Measurements from ENCODE around the gene PSMC6.
"Not testable (repeated sequence)": the region's sequence is repeated elsewhere in the genome, so short reads cannot be mapped to it uniquely, and the experiment has no call there.

Gene PSMC6

DNA sequence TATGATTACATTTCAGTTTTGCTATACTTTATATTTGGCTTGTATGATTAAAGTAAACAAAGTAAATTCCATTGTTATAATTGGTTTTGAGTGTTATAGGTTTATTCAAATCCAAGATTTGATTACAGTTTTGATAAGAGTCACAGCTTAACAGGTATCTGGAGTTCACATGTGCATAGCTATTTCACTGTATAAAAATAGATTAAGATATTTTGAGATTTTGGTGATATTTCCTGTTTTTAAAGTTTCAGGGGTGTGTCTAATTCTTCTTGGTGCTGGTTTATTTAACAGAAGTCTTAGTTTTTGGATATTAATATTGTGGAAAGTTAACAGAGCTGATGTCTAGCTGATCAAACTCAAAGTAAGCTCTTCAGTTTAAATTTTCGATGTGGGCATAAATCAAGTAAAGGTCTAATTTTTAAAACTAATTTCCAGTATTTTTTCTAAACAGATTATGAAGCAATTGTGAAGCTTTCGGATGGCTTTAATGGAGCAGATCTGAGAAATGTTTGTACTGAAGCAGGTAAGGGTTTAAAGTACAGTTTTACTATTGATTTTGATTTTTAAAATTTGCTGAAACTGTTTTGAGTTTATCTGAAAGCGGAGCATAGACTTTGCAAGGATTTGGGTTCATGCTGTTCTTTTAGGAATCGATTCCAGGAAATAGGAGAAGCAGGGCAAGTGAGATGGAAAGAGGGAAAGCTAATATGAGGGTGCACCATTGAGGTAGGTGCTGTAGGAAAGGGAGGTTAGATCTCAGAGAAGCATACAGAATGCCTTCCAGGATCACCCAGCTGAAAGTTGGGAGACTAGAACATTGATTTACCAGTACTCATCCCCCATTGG lies 16.7 kb downstream of the PSMC6 start:
- DNase-seq = no peak

DNA sequence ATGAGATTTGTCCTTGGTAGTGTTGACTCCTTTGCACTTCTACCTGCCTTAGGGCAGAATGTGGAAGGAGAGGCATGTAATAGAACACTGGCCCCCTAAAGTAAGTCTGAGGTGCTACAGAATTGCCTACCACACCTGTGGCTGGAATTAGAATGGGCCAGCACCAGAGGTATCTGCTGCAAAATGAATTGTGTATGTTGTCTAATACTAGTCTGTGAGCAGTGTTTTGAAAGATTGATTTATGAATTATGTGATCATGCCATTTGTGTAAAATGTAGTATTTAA lies 17.3 kb downstream of the PSMC6 start:
- no peak for DNase-seq

DNA sequence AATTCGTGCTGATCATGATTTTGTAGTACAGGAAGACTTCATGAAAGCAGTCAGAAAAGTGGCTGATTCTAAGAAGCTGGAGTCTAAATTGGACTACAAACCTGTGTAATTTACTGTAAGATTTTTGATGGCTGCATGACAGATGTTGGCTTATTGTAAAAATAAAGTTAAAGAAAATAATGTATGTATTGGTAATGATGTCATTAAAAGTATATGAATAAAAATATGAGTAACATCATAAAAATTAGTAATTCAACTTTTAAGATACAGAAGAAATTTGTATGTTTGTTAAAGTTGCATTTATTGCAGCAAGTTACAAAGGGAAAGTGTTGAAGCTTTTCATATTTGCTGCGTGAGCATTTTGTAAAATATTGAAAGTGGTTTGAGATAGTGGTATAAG lies 20.5 kb downstream of the PSMC6 start:
- DNase-seq = not testable (repeated sequence)

DNA sequence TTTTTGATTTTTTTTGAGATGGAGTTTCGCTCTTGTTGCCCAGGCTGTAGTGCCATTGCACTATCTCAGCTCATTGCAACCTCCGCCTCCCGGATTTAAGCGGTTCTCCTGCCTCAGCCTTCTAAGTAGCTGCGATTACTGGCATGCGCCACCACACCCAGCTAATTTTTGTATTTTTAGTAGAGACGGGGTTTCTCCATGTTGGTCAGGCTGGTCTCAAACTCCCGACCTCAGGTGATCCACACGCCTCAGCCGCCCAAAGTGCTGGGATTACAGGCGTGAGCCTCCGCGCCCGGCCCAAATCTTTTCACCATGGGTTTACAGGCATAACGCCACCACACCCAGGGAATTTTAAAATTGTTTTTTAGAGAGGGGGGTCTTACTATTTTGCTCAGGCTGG lies 22.0 kb downstream of the PSMC6 start:
- not testable (repeated sequence) for DNase-seq

DNA sequence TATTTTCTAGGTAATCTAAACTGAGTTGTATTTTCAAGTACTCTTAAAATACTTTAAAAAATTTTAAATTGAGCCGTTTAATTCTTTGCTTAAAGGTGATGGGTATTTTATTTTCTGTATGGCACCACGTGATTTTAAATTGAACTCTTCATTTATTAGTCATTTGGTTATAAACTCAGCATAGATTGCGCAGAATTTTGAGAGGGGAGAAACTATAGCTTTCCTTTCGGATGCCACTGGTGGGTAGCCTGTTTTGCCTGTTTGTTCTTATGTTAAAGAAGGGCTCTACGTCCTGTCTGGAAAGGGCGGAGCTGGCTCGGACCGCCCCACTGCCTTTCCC lies 22.6 kb downstream of the PSMC6 start:
- DNase-seq = no peak

DNA sequence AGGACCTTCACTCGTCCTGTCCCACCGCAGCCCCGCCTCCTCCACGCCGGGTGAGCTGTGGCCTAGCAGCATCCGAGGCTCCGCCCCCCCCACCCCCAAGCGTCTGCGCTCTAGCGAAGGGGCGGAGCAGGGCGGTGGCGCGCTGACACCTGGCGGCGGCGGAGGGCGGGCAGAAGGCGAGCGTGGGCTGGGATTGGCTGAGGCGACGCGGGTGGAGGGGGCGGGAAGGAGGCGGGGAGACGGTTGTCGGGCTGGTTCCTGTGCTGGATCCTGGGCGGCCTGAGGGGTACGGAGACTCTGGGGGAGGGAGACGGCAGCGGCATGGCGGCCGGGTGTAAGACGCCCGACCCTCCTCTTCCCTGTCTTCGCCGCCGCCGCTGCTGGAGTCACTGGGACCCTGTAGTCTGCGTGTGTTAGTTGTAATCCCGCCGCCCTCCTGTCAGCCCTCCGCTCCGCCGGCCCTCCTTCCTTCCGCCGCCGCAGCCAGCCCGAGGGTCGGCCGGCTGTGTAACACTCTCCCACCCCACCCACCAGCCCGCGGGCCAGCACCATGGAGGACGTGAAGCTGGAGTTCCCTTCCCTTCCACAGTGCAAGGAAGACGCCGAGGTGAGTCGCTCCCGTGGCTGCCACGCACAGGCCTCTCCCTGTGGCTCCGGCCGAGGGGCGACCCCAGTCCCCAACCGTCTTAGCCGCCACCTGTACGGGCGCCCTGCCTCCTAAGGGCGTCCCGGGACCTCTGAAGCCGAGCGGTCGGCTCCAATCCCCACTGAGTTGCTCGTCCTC lies 23.1 kb downstream of the PSMC6 start, which contains the start of gene STYX:
Gene STYX (plus strand): TSS at position 242 of the 784 bp plus-strand sequence. CDS start 309 bp downstream, at position 551.
- DNase-seq = peak; percentile 97

DNA sequence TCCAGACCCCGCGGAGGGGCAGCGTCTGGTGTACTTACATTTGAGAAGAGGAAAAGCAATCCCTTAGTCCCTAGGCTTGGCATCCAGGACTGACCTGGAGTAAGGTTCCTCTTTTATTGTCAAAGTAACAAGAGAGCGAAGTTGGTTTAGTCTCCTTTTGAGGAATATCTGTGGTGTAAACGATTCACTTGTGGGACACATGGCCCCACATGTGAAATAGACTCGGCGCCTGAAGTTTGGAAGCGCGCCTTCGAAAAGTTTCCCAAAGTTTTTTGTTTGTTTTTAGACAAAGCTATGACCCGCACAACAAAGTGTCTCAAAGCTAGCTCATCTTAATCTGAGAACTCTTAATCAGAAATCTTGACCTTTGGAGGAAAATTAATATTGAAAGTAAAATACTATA lies 23.7 kb downstream of the PSMC6 start:
- no peak for DNase-seq

DNA sequence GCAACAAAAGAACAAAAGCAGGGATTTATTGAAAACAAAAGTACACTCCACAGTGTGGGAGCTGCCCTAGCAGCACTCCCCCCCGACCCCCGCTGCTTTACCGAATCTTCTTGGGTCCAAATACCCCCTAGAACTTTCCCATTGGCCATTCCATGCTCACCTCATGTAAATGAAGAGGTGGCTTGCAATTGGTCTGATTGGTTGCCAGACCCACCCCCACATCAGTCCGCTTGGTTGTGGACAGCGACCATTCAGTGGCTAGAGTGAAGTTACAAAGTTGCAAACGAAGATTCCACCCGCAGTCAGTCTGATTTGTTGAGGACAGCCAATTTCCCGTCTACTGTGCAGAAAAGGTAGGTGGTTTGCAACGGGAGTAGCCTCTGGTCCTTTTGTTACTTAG lies 26.8 kb downstream of the PSMC6 start:
- no peak for DNase-seq

DNA sequence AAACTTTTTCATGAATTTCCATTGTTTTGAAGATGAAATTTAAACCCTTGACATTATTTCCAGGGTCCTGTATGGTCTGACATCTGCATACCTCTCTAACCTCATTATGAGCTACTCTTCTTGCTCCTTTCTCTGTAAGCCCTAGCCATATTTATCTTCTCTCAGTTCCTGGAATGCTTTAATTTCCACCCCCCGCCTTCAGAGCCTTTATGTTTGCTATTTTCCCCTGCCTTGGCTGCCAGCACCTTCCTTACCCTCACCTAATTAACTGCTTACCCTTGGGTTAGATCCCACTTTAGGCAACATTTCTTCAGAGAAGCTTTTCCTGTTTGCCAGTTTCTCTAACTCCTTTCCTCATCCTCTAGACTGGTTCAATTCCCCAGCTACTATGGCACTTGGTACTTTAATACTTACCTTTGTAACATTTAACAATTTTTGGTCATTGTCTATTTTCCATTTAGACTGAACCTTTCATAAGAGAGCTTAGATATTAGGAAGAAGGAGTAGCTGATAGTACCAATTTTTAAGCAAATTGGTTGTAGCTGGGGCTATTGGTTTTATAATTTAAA lies 29.0 kb downstream of the PSMC6 start:
- DNase-seq = no peak

DNA sequence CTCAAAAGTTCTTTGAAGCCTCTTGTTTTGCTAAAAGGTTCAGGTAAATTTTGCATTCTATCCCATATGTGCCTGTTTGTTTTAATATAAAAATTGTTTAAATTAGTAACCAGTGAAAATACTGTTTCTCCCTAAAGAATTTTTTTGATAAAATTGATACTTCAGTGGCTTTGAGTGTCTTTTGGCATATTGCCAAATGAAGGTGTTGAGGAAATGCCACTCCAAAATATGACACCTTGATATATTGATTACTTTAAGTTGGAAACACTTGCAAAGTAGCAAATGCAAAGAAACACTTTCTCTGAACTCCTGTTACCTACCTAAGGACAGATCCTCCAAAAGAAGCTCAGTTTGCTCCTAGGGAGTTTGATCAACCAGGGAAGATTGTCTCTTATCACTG lies 31.4 kb downstream of the PSMC6 start:
- DNase-seq = no peak

DNA sequence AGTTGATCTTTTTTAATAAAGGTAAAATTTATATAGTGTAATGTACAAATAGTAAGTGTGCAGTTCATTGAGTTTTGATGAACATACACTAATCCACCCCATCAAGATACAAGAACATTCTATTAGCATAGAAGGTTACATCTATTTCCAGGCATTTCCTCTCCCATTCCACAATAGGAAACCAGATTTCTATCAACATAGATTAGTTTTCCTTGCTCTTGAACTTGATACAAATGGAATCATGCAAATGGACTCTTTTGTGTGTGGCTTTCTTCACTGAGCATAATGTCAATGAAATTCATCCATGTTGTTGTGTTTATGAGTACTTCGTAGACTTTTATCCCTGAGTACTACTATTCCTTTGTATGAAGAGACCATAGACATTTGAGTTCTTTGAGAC lies 33.8 kb downstream of the PSMC6 start:
- DNase-seq = no peak

DNA sequence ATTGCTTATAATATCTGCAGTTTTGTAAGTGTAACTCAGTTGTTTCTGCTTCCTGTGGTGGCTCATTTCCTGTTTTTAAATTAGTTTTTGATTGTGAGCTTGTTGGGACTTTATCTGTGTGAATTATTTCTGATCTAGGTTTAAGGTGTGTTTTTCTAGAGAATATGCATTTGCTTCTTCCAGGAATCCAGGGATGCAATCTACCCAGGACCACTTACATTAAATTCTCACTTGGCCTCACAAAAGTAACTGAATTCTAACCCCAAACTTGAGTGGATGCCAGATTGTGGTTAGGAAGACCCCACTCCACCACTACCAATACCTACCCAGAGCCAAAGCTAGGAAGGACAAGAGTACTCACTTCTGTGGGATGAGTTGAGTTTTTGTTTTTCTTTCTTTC lies 34.9 kb downstream of the PSMC6 start:
- DNase-seq = no peak

DNA sequence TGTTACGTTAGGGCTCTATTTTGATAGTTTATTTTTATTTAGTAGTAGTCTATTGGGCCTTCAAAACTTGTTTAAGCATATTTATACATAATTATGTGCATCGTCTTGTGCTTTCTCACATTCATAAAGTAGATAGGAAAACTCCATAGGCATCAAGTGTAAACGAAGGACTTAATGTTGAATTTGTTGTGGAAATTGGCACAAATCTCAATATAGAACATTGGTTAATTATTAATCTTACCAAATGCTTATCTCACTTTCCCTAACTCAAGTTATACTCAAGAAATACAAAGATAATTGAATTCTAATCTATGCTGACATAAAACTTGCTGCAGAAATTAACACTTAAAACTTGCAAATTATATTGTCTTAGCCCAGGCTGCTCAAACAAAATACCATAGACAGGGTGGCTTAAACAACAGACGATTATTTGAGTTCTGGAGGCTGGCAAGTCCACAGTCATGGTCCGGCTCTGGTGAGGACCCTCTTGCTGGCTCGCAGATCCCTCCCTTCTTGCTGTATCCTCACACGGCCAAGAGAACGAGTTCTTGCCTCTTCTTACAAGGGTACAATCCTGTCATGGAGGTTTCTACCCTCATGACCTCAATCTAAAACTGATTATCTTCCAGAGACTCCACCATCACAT lies 41.8 kb downstream of the PSMC6 start:
- no peak for DNase-seq

DNA sequence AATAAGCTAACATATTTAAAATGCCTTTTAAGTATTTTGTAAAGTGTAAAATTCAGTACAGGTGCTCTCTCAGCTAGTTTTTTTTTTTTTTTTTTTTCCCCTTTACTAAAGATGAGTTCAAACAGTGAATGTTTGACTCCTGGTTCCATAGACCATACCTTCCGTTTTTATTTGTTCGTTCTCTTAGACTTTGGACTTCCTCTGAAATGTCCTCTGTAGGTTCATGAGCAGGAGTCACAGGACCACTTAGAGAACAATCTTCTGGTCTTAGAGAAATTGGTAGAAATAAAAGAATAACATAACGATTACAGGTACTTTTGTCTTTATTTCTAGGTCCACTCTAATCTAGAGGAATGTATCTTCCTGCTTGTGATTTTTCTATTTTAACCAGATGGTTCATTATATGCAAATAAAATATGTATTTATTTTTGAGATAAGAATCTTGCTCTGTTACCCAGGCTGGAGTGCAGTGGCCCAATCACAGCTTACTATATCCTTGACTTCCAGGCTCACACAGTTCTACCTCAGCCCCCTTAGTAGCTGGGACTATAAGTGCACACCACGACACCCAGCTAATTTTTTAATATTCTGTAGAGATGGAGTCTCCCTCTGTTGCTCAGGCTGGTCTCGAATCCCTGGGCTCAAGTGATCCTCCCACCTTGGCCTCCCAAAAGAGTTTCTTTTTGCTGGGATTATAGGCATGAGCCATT lies 48.8 kb downstream of the PSMC6 start:
- DNase-seq = no peak

DNA sequence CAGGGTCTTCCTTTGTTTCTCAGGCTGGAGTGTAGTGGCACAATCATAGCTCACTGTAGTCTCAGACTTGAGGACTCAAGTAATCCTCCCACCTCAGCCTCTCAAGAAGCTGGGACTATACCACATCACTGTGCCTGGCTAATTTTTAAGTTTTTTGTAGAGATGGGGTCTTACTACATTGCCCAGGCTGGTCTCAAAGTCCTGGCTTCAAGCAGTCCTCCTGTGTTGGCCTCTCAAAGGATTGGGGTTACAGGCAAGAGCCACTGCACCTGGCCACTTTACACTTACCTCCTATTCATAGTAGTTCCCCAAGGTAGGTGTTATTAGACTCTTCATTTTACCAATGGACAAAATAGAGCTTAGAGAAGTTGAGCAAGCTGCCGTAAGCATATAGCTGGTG lies 52.1 kb downstream of the PSMC6 start:
- no peak for DNase-seq

DNA sequence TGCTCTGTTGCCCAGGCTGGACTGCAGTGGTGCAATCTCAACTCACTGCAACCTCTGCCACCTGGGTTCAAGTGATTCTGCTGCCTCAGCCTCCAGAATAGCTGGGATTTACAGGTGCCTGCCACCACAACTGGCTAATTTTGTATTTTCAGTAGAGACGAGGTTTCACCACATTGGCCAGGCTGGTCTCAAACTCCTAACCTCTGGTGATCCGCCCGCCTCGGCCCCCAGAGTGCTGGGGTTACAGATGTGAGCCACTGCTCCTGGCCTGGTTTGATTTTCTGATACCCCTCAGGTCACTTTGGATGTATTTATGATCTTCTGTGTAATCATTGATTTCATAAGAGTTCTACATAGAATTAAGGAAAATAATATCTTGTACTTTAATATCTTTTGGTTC lies 55.9 kb downstream of the PSMC6 start:
- DNase-seq = not testable (repeated sequence)

DNA sequence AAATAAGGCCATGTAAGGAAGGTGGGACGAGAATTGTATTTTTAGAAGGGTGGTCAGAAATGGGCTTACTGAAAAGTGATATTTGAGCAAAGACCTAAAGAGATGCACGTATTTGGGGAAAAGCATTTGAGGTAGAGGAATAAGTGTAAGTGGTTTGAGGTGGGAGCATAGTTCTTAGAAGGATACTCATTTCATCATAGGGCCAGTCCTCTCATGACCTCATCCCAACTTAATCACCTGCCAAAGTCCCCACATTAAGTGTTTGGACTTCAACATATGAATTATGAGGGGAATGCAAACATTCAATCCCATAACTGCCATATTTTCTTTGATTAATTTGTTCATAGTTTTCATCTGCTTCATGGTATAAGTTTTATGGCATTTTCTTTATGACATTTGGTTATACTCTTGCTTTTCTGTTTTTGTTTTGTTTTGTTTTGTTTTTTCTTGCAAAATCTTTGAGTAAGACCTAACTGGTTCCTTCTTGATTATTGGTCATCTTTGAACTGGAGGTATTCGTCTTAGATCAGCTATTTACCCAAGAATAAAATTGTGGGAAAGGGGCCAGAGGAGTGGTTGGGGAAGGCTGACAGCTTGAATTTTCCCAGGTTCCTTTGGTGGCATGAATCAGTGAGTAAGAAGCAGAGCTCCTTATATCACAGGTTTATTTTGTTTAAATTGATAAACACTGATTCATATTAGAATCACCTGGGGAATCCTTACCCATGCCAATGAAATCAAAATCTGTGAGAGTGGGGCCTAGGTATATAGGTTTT lies 60.2 kb downstream of the PSMC6 start:
- no peak for DNase-seq

DNA sequence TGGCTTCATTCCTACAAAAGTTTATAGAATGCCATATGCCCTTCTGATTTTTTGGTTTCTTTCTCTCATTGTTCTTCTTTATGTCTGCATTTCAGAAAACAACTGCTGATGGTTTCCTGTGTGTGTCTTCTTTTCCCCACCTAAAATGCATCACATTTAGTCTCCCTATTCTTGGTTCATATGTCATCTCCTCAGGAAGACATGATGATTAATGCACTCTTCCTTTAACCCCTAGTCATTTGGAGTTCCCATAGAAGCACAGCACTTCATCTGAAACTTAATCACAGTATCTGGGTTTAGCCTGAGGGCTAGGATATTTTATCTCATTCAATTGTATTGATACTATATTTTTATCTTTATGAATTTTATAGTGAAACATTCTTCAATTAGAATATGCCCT lies 62.9 kb downstream of the PSMC6 start:
- no peak for DNase-seq

DNA sequence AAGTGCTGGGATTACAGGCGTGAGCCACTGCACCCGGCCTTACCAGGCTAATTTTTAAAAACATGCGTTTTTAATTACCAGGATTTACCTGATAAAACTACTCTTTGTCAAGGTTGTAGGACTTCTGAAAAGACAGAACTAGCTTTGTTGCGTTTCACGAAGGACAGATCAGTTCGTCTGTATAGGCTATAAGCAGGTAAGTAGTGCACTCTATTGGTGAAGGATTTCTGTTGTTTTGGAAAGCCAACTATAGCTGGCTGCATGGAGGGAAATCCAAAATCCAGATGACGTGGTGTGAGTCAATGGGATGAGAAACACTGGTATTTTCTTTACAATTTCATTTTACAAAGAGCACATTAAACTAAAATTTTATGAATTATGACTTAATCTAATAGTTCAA lies 69.8 kb downstream of the PSMC6 start:
- no peak for DNase-seq

Measured in activated gamma-delta T cell (primary cell).